HG03520 (cell line): ENCODE measurements around the gene GREB1.

Source experiments
- ATAC-seq: cut with Tn5 transposase; IDR thresholded peaks from one replicate; pipeline ENCODE4 v1.9.1; 2021; ENCODE audit warnings: mild to moderate bottlenecking, moderate library complexity; ENCODE audit not compliant: unreplicated experiment

GREB1 gene, protein sequence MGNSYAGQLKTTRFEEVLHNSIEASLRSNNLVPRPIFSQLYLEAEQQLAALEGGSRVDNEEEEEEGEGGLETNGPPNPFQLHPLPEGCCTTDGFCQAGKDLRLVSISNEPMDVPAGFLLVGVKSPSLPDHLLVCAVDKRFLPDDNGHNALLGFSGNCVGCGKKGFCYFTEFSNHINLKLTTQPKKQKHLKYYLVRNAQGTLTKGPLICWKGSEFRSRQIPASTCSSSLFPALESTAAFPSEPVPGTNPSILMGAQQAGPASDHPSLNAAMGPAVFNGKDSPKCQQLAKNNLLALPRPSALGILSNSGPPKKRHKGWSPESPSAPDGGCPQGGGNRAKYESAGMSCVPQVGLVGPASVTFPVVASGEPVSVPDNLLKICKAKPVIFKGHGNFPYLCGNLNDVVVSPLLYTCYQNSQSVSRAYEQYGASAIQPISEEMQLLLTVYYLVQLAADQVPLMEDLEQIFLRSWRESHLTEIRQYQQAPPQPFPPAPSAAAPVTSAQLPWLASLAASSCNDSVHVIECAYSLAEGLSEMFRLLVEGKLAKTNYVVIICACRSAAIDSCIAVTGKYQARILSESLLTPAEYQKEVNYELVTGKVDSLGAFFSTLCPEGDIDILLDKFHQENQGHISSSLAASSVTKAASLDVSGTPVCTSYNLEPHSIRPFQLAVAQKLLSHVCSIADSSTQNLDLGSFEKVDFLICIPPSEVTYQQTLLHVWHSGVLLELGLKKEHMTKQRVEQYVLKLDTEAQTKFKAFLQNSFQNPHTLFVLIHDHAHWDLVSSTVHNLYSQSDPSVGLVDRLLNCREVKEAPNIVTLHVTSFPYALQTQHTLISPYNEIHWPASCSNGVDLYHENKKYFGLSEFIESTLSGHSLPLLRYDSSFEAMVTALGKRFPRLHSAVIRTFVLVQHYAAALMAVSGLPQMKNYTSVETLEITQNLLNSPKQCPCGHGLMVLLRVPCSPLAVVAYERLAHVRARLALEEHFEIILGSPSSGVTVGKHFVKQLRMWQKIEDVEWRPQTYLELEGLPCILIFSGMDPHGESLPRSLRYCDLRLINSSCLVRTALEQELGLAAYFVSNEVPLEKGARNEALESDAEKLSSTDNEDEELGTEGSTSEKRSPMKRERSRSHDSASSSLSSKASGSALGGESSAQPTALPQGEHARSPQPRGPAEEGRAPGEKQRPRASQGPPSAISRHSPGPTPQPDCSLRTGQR (N-terminal part only)

DNA sequence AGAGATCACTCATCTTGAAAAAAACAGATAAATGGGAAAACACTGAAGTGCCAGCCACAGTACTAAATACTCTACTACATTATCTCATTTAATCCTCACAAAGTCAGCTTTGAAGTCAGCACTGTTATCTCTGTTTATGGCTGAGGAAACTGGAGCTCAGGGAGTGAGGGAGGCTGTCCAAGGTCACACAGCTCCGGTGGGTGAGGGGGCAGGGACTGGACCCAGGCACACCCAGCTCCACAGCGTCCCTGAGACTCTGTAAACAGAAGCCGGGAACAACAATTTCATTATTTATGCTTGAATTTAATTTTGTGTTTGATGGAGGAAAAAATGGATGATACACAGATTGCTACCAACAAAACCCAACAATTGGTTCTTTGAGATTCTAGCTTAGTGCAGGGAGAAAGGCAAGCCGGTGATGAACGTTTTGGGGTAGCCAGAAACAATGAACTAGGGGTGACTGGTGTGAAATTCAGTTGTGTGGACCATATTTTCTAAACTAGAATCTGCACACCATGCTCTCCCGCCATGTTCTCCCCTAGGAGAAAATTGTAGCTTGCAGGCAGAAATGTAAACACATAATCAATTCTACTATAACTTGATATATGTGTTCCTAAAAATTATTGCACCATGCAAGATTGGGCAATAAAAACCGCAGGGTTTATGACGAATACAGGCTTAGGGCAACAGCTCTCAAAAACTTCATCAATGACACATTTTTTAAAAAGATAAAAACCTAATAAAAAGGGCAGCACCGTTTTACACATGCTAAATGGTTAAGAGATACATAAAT lies at the start of gene GREB1:
Gene GREB1 (plus strand): TSS at position 768 of the 793 bp plus-strand sequence. CDS start 22,570 bp downstream, outside the sequence.
- no peak for ATAC-seq

DNA sequence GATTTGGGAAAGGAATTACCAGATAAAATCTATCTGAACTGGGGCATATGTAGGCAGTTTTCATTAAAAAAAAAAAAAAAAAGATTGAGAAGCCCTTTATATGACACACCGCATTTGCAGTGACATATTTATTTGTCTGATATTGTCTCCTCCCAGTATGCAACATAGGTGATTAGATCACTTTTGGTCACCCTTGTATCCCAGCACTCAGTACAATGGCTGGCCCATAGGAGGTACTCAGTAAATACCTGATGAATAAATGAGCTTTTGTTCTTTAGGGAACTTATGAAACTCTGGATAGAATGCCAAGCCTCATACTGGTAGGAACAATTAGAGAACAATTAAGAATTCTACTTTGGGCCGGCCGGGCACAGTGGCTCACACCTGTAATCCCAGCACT lies 45.0 kb upstream of the GREB1 start:
- no peak for ATAC-seq

DNA sequence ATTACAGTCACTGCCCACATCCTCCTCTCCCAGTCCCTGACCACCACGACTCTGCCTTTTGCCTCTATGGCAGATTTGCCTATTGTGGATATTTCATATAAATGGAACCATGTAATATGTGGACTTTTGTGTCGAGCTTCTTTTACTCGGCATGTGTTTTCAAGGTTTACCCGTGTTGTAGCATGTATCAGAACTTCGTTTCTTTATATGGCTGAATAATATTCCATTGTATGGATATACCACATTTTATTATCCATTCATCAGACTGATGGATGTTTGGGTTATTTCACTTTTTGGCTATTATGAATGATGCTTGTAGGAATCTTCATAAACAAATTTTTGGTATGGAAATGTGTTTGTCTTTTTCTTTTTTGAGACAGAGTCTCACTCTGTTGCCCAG lies 43.7 kb upstream of the GREB1 start:
- ATAC-seq = no peak

DNA sequence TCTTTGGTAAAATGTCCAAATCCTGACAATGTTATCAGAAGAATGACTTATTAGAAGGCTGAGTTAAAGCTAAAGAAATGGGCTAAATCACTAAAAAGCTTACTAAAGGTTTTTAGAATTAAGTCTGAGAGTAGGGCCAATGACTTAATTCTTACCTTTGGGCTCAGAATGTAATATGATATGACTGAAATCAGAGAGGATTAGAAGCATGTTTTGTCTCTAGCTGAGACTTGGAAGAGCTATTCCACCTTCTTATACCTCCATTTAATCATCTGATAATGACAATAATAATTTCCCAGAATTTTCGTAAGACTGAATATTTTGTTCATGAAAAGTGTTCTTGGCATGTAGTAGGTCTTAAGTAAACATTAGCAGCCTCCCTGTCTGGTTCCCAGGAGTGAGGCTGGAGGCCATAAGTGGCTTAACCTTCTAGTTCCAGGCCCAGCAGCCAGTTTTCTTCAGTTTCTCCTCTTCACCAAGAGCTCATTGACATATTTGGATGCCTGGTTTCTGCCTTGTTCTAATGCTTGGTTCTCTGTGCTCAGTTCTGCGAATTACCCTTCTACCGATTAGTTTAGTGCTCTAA lies 42.4 kb upstream of the GREB1 start:
- ATAC-seq = no peak

DNA sequence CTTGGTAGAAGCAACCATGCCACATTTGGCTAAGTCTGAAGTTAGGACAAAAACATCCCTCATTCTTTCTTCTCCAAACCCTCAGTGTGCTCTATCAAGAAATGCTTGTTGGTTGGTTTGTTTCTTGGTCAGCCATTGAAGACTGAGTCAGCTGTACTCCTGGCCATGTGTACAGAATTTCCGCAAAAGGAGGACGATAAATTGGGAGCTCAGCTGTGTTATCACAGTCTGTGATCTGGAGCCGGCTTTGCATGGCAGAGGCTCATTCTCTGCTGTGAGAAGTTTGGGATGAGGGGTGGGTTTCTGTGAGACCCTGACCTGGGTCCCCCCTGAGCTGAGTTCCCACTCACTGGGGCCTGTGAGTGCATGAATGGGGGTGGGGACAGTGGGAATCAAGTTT lies 41.6 kb upstream of the GREB1 start:
- no peak for ATAC-seq

DNA sequence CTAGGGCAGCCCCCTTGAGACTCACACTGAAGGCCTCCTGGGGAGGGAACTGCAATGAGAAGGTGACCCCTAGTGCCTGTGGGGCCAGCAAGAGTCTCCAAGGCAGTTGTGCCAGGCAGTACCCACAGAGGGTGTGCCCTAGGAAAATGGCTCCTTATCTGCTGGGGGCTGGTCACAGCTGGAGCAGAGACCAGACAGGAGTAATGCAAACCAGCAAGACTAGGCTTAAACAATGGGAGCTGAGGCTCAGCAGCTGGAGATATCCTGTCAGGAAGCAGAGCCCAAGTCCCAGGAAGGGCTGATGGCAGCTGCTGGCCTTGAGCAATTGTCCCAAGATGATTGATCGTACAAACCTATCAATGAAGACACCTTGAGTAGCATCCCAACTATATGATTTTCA lies 41.1 kb upstream of the GREB1 start:
- ATAC-seq = no peak

DNA sequence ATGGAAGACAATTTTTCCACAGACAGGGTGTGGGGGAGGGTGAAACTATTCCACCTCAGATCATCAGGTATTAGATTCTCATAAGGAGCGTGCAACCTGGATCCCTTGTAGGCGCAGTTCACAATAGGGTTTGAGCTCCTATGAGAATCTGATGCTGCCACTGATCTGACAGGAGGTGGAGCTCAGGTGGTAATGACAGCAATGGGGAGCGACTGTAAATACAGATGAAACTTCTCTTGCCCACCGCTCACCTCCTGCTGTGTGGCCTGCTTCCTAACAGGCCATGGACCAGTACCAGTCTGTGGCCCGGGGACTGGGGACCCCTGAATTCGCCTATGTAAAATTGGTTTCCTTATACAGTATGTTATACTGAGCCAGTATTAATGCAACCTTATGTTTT lies 40.6 kb upstream of the GREB1 start:
- ATAC-seq = no peak

DNA sequence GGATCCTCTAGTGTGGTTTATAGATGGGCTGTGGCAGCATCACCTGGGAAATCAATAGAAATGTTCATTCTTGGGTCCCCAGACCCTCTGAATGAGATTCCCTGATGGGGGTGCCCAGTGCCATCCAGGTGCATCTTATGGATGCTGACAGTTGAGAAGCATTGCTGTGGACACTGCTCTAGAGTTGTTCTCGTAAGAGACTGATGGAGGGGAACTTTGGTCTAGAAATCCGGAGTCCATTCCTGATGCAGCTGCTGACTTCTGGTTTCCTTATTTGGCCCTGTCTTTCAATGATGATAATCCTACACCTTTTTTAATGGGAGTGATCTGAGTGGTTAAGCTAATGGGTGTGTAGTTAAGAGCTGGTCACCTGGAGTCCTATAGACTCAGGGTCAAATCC lies 39.5 kb upstream of the GREB1 start:
- ATAC-seq = no peak

DNA sequence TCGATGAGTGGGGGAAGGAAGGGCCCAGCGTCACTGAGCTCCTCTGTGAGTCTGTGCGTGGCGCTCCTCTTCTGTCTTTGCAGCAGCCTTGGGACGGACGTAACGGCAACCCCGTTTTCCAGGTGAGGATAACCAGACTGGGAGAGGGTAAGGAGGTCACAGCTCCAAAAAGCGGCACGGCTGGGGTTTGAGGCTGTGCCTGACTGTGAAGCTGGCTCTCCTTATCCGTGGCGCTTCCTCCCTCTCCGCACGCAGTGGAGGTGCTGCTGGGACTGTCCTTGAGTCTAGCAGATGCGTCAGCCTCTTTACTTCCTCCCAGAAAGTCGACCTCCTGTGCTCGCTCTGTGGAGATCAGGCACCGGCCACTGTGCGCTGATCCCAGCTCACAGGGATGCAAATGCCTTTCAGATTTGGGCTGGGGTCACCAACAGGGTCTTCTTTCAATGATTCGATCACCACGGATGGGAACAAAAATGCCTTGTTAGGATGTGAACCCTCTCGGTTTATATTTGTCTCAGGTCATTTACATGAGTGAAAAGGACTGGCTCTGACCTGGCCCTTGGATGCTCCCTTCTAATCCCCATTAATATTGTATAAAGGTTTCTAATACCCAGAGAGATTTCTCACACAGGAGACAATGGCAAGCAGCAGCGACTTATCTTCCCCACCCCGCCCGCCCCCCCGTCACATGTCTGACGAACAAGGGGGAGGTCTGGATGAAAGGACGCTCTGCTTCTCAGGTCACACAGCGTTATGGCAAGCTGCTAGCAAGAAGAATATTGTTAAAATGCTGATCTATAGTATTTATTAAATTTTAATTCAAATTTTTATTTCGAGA lies 37.8 kb upstream of the GREB1 start:
- ATAC-seq = no peak

DNA sequence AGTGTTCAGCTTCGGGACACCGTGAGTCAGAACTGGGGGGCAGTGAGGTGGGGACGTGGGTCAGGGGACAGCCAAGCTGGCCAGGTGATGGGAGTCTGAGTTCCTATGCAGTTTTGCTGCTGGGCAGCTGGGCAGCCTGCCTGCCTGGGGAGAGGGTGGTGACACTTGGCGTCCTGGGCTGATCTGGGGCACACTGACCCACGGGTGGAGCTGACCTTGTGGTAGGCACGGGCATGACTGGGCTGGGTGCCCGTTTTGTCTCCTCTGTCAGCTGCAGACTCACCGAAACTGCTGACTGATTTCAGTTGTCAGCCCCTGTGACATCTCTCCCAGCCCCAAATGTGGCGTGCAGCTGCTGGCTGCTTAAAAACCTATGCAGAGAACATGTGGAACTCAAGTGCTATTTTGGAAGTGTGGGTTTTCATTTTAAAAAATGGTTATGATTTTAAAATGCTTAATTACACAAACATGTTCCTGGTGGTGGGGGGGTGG lies 35.3 kb upstream of the GREB1 start:
- peak; percentile 94 for ATAC-seq

DNA sequence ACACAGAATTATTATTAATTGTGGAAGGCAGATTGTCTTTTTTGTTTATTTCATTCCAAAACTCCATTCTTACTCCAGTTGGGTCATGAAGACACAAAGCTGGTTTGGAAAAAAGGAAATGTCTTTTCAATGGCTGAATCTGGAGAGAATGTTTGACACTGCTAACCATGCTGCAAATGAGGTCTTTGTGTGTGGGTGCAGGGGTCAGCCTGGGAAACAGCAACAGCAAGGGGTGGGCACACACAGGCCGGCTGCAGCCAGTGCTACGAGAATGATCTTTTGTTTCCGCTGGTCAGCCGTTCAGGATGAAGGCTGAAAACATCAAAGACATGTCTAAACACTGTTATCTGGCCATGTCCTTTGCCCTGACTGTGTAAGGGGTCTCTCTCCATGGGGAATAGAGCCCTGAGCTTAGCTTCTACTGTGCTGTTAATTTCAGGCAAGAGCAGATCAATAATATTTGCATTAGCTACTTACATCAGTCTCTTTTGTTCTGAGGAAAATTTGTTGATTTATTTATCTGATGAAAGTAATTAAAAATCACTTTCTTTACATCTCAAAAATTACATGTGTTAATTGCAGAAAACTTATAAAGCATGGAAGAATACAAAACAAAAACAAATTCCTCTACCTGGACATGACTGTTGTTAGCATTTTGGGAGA lies 34.6 kb upstream of the GREB1 start:
- ATAC-seq = no peak

DNA sequence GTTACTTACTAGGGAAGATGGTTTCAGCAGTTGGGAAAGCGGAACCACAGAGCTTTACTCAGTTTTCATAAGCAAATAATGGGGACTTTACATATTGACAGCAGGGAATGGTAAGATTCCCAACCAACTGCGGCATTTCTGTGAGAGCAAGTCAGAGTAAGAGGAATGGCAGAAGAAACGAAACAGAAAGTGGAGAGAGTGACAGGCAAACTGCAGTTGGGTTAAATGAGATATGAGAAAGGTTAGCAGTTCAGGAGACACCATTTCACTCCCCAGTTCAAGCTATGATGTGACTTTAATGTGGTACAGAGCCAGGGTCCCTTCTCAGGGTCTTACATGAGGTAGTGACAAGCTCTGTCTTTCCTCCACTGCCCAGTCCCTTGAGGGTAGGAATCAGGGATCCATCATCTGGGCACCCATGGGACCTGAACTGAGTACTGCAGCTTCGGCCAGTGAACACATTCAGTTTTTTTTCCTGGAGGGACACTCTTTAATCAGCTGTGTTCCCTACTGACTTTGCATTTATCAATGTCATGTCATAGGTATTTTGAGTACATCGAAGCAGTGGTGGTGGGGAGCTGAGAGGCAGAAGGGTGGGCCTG lies 33.0 kb upstream of the GREB1 start:
- ATAC-seq = peak; percentile 38

DNA sequence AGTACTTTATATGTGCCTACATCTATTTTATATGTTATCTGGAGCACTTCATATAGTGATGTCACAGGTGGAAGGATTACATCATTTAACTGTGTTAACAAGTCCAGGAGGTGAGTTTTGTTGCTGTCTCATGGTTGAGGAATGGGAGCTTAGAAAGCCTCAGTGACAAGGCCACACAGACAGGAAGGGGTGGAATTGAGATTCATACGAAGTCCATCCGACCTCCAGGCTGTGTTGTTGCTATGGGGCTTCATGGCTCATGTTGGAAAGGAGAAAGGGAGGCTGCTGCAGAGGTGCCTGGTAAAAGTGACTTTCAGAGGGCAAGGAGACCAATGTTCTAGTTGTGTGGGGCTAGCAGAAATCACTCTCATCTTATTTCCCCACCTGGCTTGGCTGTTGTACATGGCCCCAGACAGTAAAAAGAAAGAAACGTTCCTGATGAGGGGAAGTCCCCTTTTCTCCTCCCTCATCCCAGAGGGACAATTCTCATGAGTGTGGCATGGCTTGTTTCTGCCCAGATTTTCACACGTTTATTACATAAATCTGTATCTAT lies 31.0 kb upstream of the GREB1 start:
- no peak for ATAC-seq

DNA sequence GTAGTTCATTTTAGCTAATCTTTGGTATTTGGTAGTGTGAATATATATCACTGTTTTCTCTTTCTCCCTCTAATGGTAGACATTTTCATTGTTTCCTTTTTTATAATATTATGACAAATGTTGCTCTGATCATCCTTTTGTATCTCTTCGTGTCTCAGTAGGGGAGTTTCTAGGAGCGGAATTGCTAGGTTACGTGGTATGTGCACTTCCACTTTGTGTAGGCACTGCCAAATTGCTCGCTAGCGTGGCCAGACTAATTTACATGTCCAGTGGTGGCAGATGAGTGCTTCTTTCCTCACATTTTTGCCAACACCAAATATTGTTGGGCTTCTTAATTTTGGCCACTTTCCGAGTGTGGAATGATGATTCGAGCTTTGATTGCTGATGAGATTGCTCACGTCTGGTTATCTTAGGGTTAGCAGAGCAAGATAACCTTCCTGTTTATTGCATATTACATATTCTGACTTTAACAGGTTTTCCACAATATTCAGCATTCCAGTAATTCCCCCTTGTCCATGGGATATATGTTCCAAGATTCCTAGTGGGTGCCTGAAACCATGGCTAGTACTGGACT lies 30.4 kb upstream of the GREB1 start:
- no peak for ATAC-seq

DNA sequence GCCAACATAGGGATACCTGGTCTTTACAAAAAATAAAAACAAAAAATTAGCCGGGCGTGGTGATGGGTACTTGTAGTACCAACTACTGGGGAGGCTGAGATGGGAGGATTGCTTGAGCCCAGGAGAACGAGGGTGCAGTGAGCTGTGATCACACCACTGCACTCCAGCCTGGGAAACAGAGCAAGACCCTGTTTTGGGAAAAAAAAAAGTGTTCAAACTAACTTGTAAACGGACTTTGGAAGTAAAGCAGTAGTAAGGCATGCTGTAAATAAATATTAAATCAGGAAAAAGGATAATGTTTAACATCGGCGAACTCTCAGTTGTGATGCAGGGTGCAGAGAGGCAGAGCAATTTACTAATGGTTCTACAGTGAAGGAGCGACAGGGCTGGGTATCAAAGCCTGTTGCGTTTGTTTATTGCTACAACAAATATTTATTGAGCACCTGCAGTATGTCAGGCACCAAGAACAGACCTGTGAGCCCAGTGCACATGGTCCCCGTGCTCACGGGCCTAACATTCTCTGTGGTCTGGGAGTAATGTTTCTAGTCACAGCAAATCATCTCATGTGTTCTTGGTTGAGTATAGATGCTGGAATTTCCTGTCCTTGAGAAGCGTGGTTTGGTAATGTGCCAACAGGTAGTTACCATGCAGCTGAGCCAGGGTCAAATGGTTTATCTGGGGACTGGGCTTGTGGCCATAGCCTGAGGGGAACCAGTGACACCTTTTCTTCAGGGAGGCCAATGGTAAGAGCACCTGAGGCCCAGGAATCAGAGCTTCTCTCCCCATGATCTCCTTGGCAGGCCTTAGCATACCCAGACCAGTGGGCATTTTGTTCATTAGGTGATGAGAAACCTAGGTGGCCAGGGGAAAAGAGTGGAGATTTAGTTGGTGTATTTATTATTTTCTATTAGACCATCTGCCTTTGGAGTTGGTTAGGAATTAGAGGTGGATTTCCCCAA lies 27.9 kb upstream of the GREB1 start:
- ATAC-seq = no peak

DNA sequence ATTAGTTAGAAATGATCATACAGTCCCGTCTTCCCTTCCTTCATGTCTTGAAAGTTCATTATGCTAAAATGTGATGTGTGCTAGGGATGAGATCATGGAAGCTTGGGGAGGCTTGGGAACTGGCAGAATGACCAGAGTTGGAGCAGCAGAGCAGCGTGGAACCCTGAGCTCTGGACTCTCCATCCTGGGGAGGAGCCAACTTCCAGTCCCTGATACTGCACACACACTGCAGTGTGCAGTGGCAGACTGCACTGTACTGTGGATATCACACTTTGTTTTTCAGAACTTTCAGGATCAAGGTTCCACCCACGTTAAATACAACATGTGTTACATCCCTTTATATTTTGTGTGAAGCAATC lies 27.3 kb upstream of the GREB1 start:
- ATAC-seq = no peak
